HG03558 (cell line): ENCODE results near the gene COPZ2.
"Not testable (repeated sequence)": the region's sequence is repeated elsewhere in the genome, so short reads cannot be mapped to it uniquely, and the experiment has no call there.

Source experiments
- ATAC-seq: cut with Tn5 transposase; IDR thresholded peaks from one replicate; pipeline ENCODE4 v1.9.1; 2021; ENCODE audit warnings: moderate number of reproducible peaks; ENCODE audit not compliant: unreplicated experiment; ENCODE audit errors: extremely low read depth

The COPZ2 gene

DNA sequence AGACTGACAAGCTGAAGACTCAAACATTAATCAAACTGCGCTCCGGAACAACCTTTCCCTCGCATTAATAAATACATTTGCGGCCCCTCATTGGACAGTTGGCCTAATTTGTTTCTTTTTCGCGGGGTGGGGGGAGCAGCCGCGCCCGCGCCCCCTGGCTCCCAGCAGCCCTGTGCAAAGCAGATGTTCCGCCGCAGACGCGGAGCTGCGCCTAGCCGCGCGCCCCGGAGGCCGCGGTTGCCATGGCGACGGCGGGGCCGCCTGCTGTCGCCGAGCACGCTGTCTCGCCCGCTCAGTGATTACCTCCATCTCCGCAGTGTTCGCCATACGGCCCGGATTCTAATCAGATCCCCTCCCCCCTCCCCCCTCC is 25.5 kb downstream of the COPZ2 start:
- no peak for ATAC-seq

DNA sequence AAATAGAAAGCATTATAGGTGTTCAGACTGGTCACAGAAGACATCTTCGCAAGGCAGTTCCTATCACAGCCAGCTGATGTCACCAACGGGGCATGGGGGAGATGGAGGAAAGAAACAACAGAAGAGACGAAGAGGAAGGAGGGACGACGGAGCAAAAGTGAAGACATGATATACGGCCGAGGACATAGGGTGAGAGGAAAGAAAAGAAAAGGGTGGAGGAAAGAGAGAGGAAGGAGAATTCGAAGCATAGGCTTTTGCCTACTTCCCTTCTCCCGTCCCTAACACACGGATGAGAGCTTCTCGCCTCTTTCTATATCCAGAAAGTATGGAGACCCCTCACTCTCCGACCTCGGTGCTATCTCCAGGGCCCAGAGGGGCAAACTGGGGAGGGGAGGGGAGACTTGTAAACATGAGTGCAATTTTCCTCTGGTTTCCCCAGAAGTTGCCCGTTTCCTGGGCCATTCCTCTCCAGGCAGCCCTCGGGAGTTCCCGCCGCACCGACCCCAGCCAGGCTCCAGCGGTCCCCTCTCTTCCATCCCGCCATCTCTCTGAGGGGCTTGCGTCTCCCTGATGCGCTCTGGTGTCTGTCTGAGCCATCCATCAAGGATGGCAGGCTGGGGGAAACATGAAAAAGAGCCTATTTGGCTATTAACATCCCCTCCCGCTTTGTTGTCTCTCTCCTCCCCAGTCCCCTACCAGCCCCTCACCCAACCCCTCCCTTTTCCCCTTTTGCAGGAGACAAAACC is 26.0 kb downstream of the COPZ2 start:
- ATAC-seq = no peak

DNA sequence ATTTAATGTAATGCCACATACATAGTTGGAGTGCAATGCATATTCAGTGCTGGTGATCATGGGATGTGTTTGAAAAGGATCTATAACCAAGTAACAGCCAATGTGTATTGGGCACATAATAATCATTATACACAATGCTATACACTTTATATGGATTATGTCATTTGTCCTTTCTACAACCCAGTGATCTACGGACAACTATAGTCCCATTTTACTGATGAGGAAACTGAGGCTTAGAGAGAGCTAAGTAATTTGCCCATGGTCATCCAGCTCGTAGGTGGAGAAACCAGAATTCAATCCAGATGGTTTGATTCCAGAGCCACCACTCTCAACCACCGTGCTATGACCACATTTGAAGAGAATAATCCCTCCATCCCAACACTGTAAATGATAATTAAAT is 27.4 kb downstream of the COPZ2 start:
- no peak for ATAC-seq

DNA sequence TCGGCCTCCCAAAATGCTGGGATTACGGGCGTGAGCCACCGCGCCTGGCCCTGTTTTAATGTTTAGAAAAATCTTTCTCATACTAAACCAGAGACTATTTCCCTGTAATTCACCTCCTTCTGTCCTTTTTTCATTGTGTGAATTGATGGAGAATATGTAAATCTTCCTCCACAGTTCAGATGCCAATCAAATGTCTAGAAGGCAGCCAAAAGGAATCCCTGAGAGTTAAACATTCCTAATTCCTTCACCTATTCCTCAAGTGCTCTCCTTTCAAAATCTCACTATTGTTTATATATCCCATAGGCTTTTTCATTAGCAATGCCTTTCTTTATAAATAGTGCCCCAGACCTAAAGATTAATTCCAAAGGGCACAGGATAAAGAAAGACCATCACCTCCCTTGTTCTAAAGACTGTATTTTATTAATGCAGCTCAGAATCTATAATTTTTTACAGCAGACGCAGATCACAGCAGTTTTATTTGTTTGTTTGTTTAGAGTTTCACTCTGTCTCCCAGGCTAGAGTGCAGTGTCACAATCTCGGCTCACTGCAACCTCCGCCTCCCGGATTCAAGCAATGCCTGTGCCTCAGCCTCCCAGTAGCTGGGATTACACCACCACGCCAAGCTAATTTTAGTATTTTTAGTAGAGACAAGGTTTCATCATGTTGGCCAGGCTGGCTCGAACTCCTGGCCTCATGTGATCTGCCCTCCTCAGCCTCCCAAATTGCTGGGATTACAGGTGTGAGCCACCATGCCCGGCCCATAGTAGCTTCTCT is 30.5 kb downstream of the COPZ2 start:
- ATAC-seq = no peak

DNA sequence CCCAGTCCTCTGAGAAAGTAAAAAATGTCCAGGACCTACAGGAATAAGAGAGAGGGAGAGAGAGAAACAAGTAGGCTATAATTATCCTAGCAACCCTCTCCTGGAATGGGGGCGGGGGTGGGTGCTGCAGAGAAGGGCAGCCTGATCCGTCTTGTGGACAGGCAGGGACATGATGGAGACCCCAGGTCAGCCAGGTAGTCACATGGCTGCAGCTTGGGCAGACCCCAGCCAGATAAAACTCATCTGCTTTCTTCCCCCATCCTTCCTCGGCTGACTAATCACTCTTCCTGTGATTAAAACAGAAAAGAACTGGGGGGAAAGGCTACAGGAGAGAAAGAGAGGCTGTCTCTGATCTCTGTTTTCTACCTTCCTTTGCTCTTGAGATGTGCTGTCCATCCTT is 32.6 kb downstream of the COPZ2 start:
- ATAC-seq = no peak

DNA sequence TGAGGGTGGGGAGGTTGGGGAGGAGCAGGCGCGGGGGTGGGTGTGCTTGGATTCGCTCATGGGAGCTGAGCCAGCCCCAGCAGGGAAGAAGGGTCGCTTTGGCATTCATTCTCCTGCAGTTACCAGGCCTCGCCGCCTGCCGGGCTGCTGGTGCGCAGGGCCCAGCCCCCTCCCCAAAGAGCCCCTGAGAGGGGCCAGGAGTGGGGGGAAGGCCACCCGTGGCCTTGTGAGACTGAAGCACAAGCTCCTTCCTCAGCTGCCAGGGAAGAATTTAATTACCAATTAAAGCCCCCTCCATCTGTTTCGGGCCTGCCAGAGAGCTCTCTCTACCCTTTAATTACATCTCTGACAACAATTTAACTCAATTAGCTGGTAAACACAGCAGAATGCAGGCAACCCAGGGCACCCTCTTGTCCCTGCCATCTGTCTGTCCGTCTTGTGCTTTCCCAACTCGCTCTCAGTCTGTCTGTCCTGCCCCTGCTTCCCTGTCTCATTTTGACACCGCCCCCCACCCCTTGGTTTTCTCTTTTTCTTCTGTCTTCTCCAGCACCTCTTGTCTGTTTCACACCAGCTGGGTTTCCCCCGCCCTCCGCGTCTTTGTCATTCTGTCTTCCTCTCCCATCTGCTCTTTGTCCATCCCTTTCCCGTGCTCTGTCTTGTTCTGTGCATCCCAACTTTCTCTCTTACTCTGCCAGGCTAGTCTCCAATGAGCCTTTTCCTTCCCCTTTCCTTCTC is 34.0 kb downstream of the COPZ2 start:
- ATAC-seq = no peak

DNA sequence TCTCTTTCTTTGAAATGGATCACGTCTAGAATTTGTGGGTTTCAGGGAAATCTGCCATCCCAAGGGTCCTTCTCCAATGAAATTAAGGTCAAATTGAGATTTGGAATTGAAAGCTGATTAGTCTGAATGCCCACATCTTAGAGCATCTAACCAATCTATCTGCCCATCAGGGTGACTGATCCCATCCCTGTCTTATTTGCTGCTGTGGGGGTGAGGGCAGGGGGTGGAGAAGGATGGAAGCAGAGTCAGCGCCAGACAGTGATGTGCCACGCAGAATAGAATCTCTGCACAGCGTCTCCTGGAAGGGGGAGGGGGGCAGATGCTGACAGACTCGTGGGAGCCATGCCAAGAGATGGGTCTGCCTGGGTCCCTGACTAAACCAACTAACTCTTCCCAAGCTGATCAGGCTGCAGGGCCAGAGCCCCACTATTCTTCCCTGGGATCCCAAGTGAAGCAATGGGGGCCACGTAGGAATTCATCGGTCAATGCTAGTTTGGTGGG is 34.6 kb downstream of the COPZ2 start:
- ATAC-seq = no peak

DNA sequence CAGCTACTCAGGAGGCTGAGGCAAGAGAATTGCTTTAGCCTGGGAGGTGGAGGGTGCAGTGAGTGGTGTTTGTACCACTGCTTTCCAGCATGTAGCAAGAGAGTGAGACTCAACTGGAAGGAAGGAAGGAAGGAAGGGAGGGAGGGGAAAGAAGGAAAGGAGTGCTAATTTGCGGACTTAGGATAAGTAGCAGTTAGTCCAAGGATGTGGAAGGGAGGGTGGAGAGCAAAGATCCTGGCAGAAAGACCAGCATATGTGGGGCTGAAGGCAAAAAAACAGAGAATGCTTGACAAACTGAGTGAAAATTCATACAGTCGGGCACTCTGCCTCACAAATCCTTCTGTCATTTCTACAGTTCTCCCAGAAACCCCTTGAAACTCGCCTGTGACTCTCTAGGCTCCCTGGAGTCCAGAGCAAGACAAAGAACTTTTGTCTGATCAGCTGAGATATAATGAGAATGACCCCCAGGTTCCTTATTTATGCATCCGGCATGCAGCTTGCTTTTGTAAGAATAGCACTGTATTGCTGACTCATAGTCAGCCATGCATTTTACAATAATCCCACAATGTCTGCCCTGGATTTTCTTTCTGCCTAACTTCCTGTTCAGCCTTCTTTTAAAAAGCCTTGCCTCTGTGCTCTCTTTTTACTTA is 35.2 kb downstream of the COPZ2 start:
- no peak for ATAC-seq

DNA sequence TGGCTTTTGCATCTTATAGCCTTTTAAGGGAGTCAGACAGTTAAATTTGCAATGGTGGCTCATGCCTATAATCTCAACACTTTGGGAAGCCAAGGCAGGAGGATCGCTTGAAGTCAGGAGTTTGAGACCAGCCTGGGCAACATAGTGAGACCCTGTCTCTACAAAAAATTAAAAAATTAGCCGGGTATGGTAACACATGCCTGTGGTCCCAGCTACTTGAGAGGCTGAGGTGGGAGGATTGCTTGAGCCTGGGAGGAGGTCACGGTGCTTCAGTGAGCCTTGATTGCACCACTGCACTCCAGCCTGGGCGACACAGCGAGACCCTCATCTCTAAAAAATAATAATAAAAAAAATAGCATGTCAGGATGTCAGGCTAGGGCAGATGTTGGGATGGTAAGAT is 35.9 kb downstream of the COPZ2 start:
- not testable (repeated sequence) for ATAC-seq

DNA sequence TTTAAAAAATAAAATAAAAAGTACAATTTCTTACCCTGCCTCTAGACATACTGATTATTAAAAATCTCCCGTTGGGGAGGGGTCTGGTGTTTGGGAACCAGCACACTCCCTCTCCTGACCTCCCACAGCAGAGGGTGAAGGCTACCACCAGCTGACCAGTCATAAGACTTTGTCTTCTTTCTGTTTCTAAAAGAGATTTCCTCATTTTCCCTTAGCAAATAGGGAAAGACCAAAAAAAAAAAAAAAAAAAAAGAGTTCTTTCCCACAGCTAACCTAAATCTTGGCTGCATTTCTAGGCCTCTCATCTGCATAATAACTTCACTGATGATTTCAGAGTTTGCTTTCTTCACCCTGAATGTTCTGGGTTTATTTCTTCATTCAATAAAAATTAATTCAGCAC is 36.4 kb downstream of the COPZ2 start:
- no peak for ATAC-seq

DNA sequence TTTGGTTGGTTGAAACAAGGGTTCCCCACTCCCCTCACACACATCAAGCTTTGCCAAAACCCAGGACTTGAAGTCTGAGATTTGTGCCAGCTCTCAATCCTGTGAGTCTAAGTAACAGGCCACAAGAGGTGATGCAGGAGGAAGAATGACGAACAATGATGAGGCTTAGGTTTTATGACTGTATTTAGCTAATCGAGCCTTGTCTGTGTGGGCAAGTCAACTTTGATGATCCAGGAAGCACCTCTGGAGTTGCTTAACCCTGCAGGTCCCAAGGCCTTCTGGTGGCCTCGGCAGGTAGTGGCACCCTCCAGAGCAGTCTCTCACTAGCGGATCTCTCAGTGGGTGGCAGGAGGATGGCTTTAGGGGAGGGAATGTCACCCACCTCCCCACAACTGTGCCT is 38.0 kb downstream of the COPZ2 start:
- ATAC-seq = no peak

DNA sequence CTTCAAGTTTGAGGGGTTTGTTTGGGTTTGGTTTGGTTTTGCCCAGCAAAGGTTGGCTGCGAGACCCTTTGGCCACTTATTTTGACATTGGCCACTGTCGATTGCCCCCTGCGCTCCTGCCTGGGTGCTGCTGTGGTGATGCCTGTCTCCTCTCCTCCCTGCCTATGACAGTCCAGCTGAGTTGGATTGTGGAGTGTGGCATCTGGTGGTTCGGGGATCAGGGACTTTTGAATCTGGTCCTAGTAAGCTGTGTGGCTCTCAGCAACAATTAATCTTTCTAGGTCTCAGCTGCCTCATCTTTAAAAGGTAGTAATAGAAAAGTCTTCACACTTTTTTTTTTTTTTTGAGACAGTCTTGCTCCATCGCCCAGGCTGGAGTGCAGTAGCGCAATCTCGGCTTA is 39.6 kb downstream of the COPZ2 start:
- no peak for ATAC-seq

DNA sequence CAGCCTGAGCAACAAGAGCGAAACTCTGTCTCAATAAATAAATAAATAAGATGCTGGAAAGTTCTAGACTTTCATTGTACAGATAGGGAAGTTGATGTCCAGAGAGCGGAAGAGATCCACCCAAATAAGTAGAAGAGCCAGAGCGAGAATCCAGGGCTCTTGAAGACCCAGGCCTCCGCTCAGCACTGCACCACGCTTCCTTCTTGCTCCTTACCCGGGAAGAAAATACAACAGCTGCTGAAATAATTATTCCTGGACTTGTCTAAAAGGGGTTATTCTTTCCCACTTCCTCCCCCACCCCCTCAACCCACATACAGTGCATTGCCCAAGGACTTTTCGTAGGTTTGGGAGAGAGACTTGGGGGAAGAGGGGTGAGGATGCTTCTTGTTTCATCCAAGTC is 40.0 kb downstream of the COPZ2 start:
- no peak for ATAC-seq

DNA sequence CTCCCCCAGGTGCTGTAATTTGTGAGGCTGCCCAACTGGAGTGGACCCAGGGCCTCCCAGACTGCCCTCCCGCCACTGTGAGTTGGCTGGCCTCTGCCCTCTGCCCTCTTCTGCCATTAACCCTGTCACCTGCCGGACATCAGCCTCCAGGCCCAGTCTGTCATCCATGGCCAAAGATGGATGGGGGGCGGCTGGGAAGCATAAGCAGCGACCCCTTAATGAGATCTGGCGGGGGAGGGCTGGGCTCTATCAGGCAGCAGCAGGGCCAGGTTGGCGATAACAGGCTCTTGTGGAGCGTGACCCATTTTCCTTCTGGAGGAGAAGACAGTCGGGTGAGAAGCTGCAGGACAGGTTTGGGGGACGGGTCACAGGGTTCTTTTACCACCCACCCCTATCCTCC is 41.4 kb downstream of the COPZ2 start:
- ATAC-seq = no peak

DNA sequence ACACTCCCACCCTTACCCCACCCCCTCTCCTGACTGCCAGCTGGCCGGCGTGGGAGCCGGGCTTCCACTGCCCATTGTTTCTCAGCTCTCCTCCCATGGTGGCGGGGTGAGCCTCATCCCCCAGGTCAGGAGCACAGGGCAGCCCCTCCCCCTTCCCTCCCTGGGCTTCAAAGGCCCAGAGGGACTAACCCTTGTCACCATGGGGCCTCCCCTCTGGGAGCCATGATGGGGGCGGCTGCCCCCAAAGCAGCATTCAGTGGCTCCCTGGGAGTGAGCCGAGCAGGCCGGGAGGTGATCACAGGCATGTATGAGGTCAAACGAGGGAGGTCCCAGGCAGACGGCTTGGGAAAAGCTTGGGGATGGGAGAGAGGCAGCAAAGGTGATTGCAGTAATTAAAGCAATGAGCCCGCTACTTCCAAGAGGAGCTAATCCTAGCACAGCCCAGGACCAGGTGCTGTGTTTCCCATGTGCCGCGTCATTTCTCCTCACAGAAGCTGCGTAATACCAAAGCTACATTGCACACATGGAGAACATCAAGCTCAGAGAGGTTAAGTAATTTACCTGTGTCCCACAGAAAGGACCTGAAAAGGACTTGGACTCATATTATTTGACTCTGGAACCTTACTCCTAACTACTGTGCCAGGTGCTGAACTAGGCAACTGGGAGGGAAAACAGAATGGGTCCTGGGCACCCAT is 42.2 kb downstream of the COPZ2 start:
- no peak for ATAC-seq

DNA sequence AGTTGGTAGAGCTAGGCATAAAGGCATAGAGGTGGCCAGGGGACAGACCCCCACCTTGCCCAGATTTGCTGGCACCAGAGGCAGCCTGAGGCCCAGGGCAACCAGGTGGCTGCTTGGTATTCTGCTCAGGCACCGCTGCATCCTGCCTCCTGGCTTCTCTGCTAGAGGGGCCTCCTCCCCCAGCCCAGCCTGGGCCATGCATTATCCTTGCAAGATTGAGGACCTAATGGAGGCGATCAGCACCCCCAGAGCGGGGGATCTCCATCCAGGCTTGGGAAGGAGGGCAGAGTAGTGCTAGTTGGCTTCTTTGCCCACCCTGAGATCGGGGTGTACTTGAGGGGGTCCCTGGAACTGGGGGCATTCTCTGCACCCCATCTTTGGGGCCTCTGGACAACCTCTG is 42.9 kb downstream of the COPZ2 start:
- ATAC-seq = no peak

DNA sequence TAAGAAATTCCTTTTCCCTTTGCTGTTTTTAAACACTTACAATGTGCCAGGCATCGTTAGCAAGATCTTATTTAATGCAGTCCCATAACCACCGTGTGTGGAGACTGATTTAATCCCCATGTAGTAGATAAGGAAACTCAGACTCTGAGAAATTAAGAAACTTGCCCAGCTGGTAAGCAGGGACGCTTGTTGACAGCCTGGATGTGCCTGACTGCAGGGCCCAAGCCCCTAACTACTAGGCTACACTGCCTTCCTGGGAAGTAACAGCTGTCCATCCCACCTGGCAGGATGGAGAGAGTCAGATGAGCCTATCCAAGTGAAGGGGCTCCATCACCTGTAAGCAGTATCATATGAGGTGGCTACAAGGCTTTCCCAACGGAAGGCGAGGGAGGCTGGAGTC is 43.6 kb downstream of the COPZ2 start:
- no peak for ATAC-seq

DNA sequence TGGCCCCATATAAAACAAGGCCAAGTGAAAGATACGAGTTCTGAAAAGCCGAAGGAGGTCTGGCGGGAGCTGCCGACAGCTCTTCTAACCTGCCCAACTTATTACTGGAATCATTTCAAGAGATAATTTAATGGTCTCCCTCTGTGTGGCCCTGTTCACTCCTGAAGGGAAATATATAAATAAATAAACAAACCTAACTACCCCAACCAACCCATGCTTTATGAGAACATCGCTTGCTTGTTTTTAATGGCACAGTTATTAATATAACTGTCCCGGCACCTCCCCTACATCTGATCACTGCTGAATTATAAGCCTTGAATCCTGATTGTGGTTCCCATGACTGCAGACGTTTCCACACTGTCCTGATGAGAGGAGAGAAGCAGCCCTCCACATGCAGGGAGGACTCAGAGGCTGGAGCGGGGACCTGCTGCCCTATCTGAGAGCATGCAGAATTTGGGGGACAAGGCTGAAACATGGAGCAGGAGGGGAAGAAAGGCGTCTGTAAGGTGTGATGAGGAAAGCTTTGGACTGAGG is 44.5 kb downstream of the COPZ2 start:
- ATAC-seq = no peak

DNA sequence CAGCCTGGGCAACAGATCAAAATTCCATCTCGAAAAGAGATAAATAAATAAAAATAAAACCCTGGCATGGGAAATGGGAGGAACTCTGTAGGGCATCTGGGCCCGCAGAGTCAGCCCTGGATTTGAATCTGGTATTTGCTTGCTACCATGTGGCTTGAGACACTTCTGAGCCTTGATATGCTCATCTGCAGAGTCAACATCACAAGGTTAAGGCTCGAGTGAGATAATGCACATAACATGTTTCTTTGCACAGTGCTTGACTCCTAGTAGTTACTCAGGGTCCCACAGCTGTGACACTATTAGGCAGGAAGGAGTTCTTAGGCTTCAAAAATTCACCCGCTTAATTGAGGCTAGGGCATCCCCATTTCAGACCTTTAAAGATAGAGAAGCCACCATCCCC is 45.4 kb downstream of the COPZ2 start:
- no peak for ATAC-seq
